NK-92 treated with Interleukin-12 subunit alpha and Interleukin-12 subunit beta, amount 100 ng/mL, for 24 hours (cell line): ENCODE data around the gene CHD9.
"Not testable (repeated sequence)": the region's sequence is repeated elsewhere in the genome, so short reads cannot be mapped to it uniquely, and the experiment has no call there.

Experiments used
- DNase-seq: peaks from one replicate; lab custom pipeline; 2025; lab: John Stamatoyannopoulos, UW

CHD9 gene, protein sequence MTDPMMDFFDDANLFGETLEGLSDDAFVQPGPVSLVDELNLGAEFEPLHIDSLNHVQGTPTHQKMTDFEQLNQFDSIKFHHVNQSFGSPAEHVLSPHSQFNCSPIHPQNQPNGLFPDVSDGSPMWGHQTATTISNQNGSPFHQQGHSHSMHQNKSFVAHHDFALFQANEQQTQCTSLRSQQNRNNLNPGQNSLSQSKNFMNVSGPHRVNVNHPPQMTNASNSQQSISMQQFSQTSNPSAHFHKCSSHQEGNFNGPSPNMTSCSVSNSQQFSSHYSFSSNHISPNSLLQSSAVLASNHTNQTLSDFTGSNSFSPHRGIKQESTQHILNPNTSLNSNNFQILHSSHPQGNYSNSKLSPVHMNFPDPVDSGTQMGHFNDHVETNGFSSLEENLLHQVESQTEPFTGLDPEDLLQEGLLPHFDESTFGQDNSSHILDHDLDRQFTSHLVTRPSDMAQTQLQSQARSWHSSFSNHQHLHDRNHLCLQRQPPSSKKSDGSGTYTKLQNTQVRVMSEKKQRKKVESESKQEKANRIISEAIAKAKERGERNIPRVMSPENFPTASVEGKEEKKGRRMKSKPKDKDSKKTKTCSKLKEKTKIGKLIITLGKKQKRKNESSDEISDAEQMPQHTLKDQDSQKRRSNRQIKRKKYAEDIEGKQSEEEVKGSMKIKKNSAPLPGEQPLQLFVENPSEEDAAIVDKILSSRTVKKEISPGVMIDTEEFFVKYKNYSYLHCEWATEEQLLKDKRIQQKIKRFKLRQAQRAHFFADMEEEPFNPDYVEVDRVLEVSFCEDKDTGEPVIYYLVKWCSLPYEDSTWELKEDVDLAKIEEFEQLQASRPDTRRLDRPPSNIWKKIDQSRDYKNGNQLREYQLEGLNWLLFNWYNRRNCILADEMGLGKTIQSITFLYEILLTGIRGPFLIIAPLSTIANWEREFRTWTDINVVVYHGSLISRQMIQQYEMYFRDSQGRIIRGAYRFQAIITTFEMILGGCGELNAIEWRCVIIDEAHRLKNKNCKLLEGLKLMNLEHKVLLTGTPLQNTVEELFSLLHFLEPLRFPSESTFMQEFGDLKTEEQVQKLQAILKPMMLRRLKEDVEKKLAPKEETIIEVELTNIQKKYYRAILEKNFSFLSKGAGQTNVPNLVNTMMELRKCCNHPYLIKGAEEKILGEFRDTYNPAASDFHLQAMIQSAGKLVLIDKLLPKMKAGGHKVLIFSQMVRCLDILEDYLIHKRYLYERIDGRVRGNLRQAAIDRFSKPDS (N-terminal part only)

GRCh38 chr16:53054670-53055485, at the start of gene CHD9:
Gene CHD9, plus strand, starts transcription at chr16:53054991. Its CDS starts 101,099 bp downstream, at chr16:53156090.
- DNase-seq, result peak; percentile 54

DNA sequence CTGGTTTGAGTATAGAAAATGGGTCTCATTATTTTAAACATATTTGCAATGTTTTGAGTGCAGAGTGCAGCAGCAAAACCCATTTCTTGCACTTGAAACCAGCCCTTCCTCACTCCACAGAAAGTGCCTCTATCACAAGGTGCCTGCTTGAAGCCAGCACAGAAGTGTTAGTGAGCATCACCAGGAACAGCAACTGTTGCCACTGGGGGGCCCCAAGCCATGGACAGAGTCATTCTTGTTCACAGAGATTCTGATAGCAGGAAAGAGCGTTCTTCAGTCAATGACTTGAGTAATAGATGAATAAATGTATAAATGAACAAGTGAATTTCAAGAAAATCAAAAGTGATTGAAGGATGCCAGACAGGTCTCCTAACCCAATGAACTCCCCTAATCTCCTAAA, 47.7 kb upstream of the CHD9 start:
- no peak for DNase-seq

DNA sequence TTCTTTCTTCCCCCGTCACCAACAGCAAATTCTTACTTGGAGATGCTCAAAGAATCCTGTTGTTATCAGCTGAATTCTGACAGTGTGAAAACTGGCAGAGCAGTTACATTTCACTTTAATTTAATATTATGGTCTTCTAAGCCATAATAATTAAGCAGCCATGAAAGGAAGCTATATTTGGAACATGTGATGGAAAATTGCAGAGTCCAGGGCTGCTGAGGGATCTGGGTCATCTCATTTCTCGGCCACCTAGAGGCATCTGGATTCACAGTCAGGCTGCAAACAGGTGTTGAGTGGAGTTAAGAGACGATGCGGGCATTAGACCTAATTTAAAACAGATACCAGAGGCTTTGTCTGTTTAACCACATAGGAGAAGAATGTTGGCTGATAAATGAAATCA, 40.5 kb upstream of the CHD9 start:
- no peak for DNase-seq

DNA sequence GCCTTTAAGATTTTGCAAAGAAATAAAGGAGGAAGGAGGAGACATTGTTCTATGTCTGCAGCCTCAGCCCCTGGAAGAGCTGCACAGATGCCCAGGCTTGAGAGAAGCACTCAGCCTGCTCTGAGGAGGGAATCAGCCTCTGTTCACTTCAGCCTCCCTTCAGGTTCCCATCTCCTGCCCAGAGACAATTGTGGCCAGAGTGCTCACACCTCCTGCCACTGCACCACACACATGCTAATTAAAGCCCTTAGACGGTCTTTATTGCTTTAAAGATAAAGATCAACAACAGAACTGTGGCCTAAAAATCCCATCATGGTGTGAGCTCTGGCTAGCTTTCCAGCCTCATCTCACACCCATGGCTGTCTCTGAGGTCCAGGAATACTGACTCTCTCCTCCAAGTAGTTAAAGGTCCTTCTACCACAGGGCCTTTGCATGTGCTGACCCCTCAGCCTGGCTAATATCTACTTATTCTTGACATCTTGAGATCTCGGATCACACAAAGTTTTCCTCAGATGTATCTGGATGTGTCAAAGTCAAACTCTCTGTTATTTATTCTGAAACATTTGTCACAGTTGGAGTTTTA, 35.9 kb upstream of the CHD9 start:
- DNase-seq, result no peak

- DNase-seq, result peak; percentile 2
Observed at GRCh38 chr16:53022374-53022773, 32.4 kb upstream of the CHD9 start.

DNA sequence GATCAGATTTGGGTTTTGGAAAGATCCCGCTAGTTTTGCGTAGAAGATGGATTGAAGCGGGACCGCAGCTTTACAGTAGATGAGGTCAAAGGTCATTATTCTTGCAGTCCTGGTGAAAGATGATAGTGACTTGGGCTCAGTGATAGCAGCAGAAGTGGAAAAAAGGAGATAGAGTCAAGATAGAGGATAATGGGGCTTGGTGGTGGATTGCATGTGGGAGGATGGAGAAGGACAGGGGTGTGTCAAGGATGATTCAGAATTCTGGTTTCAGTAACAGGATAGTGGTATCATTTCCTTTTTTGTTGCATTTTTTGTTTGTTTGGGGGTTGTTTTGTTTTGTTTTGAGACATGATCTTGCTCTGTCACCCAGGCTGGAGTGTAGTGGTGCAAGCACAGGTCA, 30.7 kb upstream of the CHD9 start:
- DNase-seq, result no peak

DNA sequence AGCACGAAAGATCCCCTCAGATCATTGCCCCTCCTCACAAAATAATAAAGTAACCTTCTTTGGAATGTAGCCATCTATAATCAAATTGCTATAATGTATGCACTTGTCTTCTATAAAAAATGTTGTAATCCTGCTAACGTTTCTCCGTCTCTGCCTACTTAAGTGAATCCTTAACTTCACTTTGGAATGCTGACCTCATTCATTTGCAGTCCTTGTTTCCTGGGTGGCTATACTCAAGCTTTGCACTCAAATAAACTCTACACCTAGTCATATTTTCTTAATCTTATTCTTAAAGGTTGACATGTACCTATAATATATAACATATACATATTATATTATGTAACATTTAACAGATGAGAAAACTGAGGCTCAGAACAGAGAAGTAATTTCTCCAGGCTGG, 24.8 kb upstream of the CHD9 start:
- no peak for DNase-seq

DNA sequence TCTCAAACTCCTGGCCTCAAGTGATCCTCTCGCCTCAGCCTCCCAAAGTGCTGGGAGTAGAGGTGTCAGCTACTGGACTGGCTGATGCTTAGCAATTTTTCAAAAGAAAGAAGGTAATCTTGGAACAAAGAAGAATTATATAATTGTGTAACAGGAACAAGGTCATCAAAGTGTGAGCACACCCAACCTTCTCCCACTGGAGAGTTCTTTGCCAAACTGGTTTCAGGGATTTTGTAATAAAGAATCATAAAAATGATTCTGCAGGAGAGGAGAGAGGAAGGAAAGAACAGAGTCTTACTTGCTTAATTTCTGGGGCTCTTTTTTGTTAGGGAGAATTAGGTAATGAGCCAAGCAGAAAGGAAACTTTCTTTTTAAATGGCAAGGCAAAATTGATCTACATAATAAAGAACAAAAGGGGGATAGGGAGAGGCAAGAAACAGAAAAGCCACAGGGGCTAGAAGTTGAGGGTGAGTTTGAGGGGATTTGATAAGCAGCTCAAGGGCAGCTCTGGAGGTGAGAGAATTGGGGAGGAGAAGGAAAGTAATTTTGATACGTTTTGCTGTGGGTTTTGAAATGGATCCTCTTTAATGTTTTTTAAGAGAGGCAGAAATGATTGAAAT, 23.4 kb upstream of the CHD9 start:
- DNase-seq, result no peak

GRCh38 chr16:53034306-53034705, 20.5 kb upstream of the CHD9 start:
- DNase-seq, result no peak

DNA sequence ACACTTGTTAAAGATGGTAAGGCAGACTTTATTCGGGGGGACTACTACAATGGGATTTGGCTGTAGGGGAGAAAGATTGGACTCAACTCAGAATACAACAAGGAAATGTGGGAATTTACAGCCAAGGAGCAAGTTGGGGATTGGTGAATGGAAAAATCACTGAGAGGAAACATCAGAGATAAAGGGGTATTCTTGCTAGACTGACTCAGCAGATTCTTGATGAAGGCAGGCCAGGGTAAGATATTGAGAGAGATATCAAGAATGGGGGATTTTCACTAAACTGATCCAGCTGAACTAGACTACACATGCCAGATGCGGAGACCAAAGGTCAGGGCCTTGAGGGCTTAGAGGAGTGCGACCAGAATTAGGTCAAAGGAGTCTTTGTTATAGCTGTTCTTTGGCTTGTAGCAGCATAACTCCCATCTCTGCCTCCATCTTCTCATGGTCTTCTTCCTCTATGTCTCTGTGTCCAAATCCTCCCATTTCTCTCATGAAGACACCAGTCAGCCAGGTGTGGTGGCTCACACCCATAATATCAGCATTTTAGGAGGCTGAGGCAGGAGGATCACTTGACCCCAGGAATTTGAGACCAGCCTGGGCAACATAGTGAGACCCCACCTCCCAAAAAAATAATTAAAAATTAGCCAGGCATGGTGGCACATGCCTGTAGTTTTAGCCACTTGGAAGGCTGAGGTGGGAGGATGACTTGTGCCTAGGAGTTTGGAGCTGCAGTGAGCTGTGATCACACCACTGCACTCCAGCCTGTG, 19.4 kb upstream of the CHD9 start:
- no peak for DNase-seq

DNA sequence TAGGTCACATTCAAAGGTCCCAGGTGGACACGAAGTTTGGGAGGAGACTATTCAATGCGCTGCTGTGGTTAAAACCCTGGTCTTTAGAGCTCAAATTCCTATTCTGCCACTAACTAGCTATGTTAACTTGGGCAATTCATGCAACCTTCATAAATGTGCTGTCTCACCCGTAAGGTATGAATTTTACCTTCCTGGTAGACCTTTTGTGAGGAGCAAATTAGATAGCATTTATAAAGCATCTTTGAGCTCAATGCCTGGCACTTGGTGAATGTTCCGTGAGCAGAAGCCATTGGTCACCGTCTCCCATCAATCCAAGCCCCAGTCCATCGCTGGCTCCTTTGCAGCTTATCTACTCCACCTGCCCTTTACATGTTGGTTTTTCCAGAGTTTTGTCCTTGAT, 18.7 kb upstream of the CHD9 start:
- no peak for DNase-seq

DNA sequence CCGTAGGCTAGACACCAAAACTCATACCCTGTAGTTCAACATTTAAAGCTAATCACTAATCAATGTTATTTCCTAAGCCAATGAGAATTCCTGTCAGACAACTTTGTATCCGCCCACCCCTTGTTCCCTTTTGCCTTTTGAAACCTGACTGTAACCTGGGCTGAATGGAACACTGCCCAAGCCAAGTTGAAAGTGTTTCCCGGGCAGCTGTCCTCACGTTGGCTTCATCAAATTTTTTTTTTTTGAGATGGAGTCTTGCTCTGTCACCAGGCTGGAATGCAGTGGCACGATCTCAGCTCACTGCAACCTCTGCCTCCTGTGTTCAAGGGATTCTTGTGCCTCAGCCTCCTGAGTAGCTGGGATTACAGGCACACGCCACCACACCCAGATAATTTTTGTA, 18.1 kb upstream of the CHD9 start:
- not testable (repeated sequence) for DNase-seq

DNA sequence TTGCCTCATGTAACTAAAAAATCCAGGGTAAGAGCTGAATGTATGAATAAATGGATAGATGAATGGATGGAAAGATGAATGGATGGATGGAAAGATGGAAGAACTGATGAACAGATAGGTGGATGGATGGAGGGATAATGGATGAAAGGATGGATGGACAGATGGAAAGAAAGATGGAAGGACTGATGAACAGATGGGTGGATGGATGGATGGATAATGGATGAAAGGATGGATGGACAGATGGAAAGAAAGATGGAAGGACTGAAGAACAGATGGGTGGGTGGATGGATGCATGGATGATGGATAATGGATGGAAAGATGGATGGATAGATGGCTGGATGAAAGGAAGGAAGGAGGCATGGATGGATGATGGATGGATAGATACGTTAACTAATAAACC, 14.0 kb upstream of the CHD9 start:
- no peak for DNase-seq

DNA sequence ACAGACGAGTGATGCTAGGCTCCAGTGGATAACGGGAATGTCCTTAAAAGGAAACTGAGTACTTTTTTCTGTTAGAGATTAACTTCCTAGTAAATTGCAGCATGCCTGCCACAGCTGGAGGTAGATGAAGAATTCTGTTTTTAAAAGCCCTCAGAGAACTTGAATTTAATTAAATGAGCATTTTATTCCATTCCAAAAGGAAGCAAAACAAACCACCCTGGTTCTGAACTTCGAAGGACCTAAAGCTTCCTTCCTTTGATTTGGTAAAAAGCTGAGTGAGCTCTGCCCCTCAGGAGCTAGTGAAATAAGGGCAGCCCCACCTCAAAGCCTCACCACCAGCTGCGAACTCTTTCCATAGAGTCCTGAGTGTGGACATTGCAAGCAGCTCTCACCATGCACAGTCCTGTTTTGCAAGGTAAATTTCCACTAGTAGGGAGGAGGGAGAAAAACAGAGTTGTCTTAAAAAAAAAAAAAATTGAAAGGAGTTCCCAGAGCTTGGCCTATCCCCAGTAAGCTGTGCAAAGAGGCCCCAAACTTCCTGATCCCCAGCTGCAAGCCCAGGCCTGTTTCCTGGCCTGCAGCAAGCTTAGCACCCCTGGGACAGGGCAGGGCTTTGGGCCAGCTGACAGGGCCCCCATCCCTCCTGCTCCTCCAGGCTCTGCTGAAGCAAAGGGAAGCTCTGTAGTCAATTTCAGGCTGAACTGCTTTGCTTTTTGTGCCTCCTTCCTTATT, 13.3 kb upstream of the CHD9 start:
- no peak for DNase-seq

- DNase-seq, result no peak
Observed at GRCh38 chr16:53042235-53042701, 12.5 kb upstream of the CHD9 start.

GRCh38 chr16:53043428-53043831, 11.4 kb upstream of the CHD9 start:
- no peak for DNase-seq

- no peak for DNase-seq
Observed at GRCh38 chr16:53043986-53044601, 10.7 kb upstream of the CHD9 start.

DNA sequence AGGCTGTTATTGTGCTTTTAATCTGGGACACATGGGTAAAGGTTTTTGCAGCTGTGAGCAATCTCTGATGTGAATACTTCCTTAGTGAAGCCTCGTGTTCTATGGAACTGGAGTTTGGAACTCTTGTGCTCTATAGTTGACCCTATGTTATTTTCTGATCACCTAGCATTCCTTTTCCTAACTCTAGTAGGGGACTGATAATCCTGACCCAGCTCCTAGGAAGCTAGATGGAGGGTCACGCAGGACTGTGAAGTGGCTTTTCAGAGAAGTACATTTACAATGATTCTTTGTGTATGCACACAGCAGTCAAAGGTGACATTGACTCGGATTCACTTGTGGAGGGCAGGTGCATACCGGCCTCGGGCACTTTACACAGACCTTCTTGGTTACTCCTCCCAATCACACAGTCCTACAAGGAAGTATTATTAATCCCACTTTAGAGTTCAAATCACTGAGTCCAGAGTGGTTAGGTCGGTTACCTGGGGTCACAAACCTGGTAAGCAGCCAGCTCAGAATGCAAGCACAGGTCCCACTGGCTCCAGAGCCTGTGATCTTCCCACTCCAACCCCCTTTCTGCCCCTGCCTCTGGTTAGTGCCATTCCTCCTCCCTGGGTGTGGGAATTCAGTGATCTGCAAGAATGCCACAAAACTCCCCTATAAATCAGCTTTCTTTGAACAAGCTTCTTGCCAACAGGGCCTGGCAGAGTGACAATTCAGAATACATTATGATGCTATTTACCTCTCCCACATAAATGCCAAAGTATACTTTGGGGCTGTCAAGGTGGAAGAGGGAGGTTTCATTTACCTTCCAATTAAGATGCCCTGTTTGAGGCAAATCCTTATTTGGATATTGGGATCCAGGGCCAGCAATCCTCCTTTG, 9.2 kb upstream of the CHD9 start:
- no peak for DNase-seq
